T-helper 1 cell treated with Interleukin-12 subunit alpha and Interleukin-12 subunit beta and Interleukin-4 antibody, amounts not matched to agents 30 μg/mL and 1 μg/mL, for 36 hours (primary cell): ENCODE results near the gene AGBL4.

Experiments used
- H3K27ac Mint-ChIP-seq: one replicate; pipeline ENCODE4 v1.8.0; 2021; ENCODE audit warnings: mild to moderate bottlenecking, mixed read lengths
- H3K27me3 Mint-ChIP-seq: one replicate; pipeline ENCODE4 v1.8.0; 2021; ENCODE audit warnings: low read depth, mixed read lengths
- H3K36me3 Mint-ChIP-seq: one replicate; pipeline ENCODE4 v1.8.0; 2021; ENCODE audit warnings: low read depth, mixed read lengths
- H3K4me1 Mint-ChIP-seq: one replicate; pipeline ENCODE4 v1.8.0; 2021; ENCODE audit warnings: low read depth, mixed read lengths
- H3K4me3 Mint-ChIP-seq: one replicate; pipeline ENCODE4 v1.8.0; 2021; ENCODE audit warnings: mild to moderate bottlenecking, moderate library complexity, mixed read lengths
- H3K9me3 Mint-ChIP-seq: one replicate; pipeline ENCODE4 v1.8.0; 2021; ENCODE audit warnings: mixed read lengths

AGBL4 gene

DNA sequence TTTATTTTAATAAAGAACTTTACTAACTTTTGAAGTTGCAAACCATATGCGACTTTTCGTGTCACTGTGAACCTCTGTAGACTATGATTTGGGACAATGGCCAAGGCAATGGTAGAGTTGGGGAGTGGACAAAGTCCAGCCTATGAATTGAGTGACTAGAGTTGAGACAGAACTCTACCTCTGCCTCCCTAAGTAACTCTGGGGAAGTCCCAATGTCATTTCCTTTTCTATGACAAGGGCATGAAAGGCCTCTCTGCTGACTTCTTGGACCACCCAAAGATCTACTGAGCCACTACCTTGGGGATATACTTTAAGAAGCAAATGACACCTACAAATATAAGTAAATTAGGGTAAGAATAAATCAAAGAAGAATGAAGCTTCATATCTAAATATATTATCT is 1266.4 kb downstream of the AGBL4 start:
- H3K4me1 Mint-ChIP-seq: peaks cover 9% of the 10 kb centered on the region
- peaks cover 11% of the 10 kb centered on the region for H3K36me3 Mint-ChIP-seq
- H3K9me3 Mint-ChIP-seq: no peaks in the 10 kb centered on the region
- H3K27me3 Mint-ChIP-seq: no peaks in the 10 kb centered on the region
- no peak overlapping the region for H3K27ac Mint-ChIP-seq
- no peak overlapping the region for H3K4me3 Mint-ChIP-seq

DNA sequence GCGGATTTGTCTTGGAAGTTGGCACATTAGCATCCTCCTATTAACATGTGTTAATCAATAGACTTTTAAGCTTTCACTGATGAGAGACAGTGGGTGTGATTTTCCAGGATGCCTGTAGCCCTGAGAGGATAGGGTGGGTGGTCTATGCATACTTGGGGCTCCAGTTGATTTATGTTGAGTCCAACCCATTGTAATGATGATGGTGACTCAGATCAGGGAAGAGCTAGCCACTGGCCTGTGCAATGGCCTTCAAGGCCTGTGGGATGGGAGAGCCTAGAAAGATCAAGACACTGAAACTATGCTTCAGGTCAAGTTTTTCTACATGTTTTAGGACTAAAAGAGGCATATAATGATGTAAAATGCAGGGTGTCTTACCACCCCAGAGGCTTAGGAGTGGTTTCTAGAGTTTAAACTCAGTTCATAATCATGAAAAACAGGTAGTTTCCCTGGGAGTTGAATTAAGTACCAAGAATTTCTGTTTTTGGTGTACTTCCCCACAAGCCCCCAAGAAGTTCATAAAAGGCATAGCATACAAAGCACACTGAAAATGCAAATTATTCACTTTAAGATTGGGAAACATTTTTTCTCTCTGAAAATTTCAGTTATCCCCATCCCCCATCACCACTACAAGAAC is 1267.0 kb downstream of the AGBL4 start:
- Mint-ChIP-seq H3K4me3 (no peak overlapping the region), H3K27me3 (no peaks in the 10 kb centered on the region), H3K27ac (no peak overlapping the region), H3K9me3 (no peaks in the 10 kb centered on the region), H3K4me1 (peaks cover 9% of the 10 kb centered on the region), H3K36me3 (peaks cover 11% of the 10 kb centered on the region)

DNA sequence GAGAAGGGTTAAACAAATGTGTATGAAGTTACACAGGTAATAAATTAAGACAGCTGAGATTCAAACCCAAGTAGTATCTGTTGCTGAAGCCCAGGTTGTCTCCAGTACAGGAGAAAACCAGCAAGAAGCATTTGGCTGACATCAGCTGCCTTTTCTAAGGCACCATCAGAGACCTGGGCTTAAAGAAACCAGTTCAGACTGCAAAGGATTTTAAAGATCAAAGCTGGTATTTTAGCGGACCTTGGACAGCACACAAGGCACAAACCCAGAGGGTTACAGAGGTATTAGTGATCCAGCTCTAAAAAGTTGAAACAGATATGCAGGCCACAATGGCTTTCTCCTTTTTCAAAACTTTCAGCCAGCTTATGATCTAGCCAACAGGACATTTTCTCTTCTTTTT is 1270.5 kb downstream of the AGBL4 start:
- Mint-ChIP-seq H3K27me3 (no peaks in the 10 kb centered on the region), H3K4me3 (no peak overlapping the region), H3K36me3 (peaks cover 9% of the 10 kb centered on the region), H3K9me3 (no peaks in the 10 kb centered on the region), H3K4me1 (peaks cover 6% of the 10 kb centered on the region), H3K27ac (no peak overlapping the region)

DNA sequence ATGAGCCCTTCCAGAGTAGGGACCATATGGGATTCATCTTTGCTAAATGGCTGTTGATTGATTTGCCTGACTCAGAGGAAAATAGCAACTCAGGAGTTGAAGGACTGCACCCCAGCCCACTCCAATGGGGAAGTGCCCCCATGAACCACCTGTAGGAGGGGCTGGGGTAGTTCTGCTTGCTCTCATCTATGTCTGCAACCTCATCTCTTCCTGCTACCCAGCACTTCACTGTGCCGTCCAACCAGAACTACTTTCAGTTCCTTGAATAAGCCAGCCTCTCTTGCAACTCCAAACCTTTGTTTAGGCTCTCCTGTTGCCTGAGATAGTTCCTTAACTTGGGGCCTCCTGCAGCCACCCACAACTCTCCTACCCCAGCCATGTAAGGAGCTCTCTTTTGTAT is 1273.6 kb downstream of the AGBL4 start:
- Mint-ChIP-seq H3K4me3 (no peak overlapping the region), H3K9me3 (no peaks in the 10 kb centered on the region), H3K4me1 (no peaks in the 10 kb centered on the region), H3K36me3 (peaks cover 4% of the 10 kb centered on the region), H3K27ac (no peak overlapping the region), H3K27me3 (no peaks in the 10 kb centered on the region)

DNA sequence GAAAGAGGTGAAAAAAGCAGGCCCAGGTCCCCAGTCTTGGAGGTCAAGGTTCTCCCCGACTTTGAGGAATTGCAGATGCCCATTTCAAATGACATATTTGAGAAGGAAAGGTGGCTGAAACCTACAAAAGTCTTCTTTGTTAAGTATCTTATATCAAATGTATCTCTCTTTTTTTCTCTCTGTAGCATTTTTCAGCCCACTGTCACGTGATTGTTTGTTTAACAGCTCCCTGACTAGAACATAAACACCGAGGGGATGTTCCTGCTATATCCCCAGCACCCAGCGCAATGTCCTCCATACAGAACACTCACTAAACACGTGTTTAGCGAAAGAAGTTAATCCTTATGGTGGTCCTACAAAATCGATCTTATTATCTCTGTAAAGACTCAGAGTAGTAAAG is 1274.7 kb downstream of the AGBL4 start:
- no peak overlapping the region for H3K4me3 Mint-ChIP-seq
- no peaks in the 10 kb centered on the region for H3K9me3 Mint-ChIP-seq
- peaks cover 3% of the 10 kb centered on the region for H3K36me3 Mint-ChIP-seq
- H3K27me3 Mint-ChIP-seq: no peaks in the 10 kb centered on the region
- H3K27ac Mint-ChIP-seq: no peak overlapping the region
- H3K4me1 Mint-ChIP-seq: no peaks in the 10 kb centered on the region

DNA sequence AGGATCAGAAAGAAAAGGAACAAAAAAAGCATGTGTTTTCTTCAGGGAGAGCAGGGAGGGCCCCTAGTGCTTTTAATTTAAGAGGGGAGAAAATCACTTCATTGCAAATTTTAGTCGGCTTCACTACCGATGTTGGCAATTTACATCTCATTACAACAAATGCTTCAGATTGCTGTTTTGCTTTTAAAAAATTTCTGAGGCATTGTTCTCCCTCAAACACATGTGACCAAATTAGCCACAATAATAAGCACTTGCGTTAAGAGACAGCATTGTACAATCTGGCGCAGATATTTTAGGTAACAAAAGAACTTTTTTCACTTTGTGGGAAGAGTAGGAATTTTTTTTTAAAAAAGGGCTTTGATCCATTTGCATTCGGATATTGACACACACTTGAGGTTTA is 1276.8 kb downstream of the AGBL4 start:
- Mint-ChIP-seq H3K4me3 (no peak overlapping the region), H3K9me3 (no peaks in the 10 kb centered on the region), H3K27ac (no peak overlapping the region), H3K36me3 (peaks cover 3% of the 10 kb centered on the region), H3K4me1 (no peaks in the 10 kb centered on the region), H3K27me3 (no peaks in the 10 kb centered on the region)

DNA sequence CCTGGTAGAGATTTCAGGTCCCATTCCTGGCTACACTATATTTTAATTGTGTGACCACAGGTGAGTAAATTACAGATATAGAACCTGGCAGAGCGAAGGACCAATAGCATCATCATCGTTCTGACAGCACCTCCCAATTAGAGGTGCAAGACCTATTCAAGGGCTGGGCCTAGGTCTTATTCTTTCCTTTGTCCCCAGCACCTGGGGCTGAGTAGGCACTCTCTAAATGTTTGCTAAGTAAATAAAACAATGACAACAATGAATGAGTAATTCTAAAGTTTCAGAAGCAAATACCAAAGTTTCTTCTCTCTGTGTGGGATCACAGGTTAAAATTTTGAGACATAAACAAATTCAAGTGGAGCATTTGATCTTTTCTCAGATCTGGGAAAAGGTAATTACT is 1279.7 kb downstream of the AGBL4 start:
- H3K4me1 Mint-ChIP-seq: no peaks in the 10 kb centered on the region
- H3K4me3 Mint-ChIP-seq: no peak overlapping the region
- H3K27ac Mint-ChIP-seq: no peak overlapping the region
- no peaks in the 10 kb centered on the region for H3K27me3 Mint-ChIP-seq
- peaks cover 3% of the 10 kb centered on the region for H3K36me3 Mint-ChIP-seq
- no peaks in the 10 kb centered on the region for H3K9me3 Mint-ChIP-seq

DNA sequence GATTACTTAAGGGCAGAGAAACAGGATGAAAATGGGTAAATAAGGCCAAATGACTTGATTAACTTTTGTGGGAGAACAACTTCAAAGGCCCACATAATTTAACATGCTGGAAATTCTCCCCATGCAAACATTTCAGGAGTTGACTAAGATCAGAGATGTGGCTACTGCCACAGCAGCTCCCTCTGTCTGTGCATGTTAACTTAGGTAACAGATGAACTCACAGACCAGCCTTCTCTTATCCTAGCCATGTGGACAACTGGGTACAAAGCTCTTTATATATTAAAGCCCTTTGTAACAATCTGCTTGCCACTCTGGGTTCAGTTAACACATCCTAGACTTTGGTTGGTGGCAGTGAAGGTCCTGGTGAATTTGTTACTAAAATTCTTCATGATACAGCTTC is 1280.3 kb downstream of the AGBL4 start:
- H3K27ac Mint-ChIP-seq: no peak overlapping the region
- H3K4me1 Mint-ChIP-seq: no peaks in the 10 kb centered on the region
- H3K36me3 Mint-ChIP-seq: peaks cover 3% of the 10 kb centered on the region

DNA sequence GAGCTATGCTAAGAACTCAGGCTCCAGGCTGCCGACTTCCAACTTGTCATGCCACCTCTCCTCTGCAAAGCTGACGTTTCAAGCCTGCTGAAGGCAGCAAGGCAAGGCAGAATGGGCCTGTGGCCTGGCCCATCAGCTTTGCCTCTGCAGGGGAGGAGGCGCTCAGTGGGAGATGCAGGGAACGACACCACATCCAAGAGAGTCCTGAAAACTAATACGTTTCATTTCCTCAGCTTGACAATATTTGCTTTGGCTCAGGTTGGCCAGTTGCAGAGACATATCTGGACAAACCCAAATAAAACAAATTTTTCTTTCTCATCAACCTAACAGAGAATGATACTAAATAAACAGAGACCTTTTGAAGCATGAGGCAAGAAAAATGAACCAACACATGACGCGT is 1282.4 kb downstream of the AGBL4 start:
- Mint-ChIP-seq H3K27me3 (no peaks in the 10 kb centered on the region), H3K9me3 (no peaks in the 10 kb centered on the region), H3K4me1 (no peaks in the 10 kb centered on the region), H3K4me3 (no peak overlapping the region), H3K36me3 (no peaks in the 10 kb centered on the region), H3K27ac (no peak overlapping the region)

More for the DNA sequence above, 1280.3 kb downstream of the AGBL4 start:
- no peak overlapping the region for H3K4me3 Mint-ChIP-seq
- no peaks in the 10 kb centered on the region for H3K27me3 Mint-ChIP-seq
- H3K9me3 Mint-ChIP-seq: no peaks in the 10 kb centered on the region

DNA sequence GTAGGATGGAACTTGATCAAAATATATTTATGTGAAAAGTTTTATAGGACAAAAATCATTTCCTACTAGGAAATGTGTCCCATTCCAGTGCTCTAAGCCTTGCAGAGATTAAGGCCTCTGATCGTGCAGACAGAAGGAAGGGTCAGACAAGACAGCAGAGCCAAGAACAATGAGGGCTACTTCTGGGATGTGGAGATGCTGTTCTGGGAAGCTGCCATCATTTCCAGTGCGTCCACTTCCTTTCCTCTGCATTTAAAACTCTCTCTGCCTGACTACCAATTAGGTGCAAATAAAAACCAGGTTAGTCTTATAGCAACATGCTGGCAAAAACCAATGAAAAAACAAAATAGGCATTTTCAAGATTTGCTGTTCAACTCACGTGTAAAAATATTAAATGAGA is 1283.1 kb downstream of the AGBL4 start:
- H3K27ac Mint-ChIP-seq: no peak overlapping the region
- H3K36me3 Mint-ChIP-seq: no peaks in the 10 kb centered on the region
- no peak overlapping the region for H3K4me3 Mint-ChIP-seq
- no peaks in the 10 kb centered on the region for H3K9me3 Mint-ChIP-seq
- no peaks in the 10 kb centered on the region for H3K27me3 Mint-ChIP-seq
- H3K4me1 Mint-ChIP-seq: no peaks in the 10 kb centered on the region

DNA sequence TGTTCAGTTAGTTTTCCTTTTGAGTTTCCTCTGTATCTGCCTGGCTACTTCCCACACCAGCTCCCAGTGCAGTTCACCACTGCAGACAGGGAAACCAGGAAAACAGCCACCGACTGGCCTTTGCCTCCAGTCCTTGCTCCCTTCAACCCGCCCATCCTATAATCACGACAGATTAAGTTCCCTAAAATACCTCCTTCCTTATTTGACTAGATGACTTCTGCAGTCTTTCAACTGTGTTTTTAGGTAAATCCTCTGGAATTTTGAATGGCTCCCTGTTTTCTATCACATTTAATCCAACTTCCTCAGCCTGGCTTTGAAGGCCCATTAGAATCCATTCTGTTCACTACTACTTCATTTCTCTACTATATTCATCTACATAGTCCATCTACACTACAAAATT is 1284.7 kb downstream of the AGBL4 start:
- Mint-ChIP-seq H3K4me1 (no peaks in the 10 kb centered on the region), H3K36me3 (peaks cover 4% of the 10 kb centered on the region), H3K27me3 (no peaks in the 10 kb centered on the region), H3K9me3 (no peaks in the 10 kb centered on the region), H3K27ac (no peak overlapping the region), H3K4me3 (no peak overlapping the region)

DNA sequence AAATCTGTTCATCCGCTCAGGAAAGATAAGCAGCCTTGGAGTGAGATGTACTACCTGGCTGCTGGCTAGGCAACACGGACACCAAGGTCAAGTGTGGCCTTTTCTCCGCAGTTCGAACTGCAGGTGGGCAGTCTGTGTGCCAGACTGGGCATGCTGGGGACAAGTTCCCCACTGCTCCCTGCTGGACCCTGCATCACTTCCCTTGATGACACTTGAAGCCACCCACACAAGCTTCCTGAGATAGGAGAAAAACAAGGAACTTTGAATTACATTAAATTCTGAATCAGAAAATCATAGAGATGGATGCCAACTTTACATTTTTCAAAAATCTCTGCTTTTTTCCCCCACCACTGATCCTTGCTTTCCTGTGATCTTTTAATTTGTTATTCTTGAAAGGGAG is 1285.4 kb downstream of the AGBL4 start:
- H3K4me3 Mint-ChIP-seq: no peak overlapping the region
- H3K27ac Mint-ChIP-seq: no peak overlapping the region
- H3K36me3 Mint-ChIP-seq: peaks cover 4% of the 10 kb centered on the region
- no peaks in the 10 kb centered on the region for H3K4me1 Mint-ChIP-seq
- H3K27me3 Mint-ChIP-seq: no peaks in the 10 kb centered on the region
- H3K9me3 Mint-ChIP-seq: no peaks in the 10 kb centered on the region

DNA sequence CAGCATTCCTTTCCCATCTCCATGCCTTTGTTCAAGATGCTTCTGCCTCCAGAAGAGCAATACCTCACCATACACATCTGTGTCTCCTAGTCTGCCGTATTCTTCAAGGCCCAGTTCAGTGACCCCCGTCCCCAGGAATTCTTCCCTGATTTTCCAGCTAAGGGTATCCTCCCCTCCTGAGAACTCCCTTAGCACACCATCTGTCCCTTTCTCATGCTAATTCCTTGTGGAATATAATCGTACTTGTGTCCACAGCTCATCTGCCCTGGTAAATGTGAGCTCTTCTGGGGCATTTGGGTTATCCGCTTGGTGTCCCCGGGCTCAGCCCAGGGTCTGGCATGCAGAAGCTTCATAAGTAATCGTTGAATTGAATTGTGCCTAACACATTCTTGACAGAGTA is 1288.0 kb downstream of the AGBL4 start:
- Mint-ChIP-seq H3K9me3 (no peaks in the 10 kb centered on the region), H3K4me3 (no peak overlapping the region), H3K4me1 (no peaks in the 10 kb centered on the region), H3K36me3 (peaks cover 4% of the 10 kb centered on the region), H3K27ac (no peak overlapping the region), H3K27me3 (no peaks in the 10 kb centered on the region)

DNA sequence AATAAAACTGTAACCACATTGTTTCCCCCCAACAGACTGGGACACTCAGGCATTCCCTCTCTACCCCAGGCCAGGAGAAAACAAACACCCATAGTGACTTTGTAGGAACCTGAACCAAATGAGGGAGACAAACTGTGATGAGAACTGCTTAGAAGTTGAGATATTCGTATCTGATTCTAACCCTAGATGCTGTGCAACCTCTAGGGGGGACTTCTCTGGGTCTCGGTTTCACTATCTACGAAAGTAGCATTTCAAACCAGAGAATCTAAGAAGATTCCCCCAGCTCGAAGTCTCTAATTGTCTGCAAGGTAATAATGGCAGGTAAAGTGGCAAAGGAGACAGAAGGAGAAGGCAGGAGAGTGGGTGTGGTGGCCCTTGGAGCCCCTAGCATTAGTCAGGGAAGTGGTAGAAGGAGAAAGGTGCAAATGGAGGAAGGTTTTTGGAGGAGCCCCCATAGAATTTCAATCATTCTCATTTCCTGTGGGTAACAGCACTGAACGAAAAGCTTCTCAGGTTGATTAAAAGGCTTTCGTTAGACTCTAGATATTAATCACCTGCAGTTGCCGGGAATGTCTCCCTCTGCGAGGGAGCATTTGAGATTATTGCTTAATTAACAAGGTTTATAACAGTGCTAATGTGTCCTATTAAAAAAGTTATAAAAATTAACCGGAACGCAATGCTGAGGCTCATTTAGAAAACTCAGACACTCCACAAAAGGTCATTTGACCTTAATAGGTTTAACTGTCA is 1293.4 kb downstream of the AGBL4 start:
- H3K9me3 Mint-ChIP-seq: no peaks in the 10 kb centered on the region
- H3K4me3 Mint-ChIP-seq: no peak overlapping the region
- H3K27ac Mint-ChIP-seq: no peak overlapping the region
- H3K4me1 Mint-ChIP-seq: no peaks in the 10 kb centered on the region
- H3K36me3 Mint-ChIP-seq: peaks cover 4% of the 10 kb centered on the region
- no peaks in the 10 kb centered on the region for H3K27me3 Mint-ChIP-seq

DNA sequence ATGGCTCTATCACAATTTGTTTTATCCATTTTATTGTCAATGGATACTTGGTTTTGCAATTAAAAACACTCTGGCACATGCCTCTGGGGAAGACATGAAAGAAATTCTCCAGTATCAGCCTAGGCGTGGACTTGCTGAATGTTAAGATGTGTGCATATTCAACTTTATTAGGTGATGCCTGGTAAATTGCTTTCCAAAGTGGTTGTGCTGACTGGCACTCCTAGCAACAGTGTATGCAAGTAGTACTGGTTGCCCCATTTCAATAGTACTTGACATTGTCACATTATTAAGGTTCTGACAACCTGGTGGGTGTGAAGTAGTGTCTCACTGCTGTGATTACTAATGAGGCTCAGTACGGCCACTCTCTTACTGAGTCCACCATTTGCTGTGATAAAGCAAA is 1295.2 kb downstream of the AGBL4 start:
- Mint-ChIP-seq H3K36me3 (no peaks in the 10 kb centered on the region), H3K4me1 (no peaks in the 10 kb centered on the region), H3K4me3 (no peak overlapping the region), H3K27me3 (no peaks in the 10 kb centered on the region), H3K9me3 (no peaks in the 10 kb centered on the region), H3K27ac (no peak overlapping the region)
